ENCODE data around the gene FRMD4A. TPM values are rescaled to one million over a fixed set of nuclear protein-coding genes. Genes with fewer than 3 reads are reported as not detected.

Gene FRMD4A
- polyA plus RNA-seq, 1 of the 3 experiments (the other 2 are of a cell fraction), result 37.7 TPM

DNA sequence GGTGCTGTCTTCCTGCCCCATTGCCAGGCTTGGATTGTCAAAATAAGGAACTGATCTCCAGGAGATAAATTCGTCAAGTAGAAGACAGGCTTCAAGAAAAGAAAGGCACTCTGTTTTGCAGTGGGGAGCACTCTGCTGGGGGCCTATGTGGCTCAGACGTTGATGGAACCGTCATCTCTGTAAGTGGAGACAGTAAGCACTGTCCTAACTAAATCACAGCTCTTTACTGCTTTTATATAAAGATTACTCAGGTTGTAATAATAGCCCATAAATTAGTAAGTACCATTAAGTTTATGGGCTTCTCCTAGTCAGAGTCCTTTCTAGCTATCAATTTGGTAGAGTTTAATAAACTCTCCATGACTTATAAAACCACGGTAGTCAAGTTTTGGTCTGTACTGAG is 249.9 kb downstream of the FRMD4A start:
- Histone ChIP-seq H3K4me1 (ENCODE audit: control insufficient read depth in 1 of 2, insufficient read depth in 2 of 2, low read depth in 1 of 2, low read length in 1 of 2) (peaks cover 0 to 3% of the 10 kb centered on the region in 2 experiments; a peak in 2 of 4 replicates), H4K20me1 (ENCODE audit: insufficient read depth) (no peaks in the 10 kb centered on the region), H3K9ac (no peak overlapping the region), H2AFZ (ENCODE audit: low read depth) (no peak overlapping the region), H3F3A (replicated peaks; ENCODE audit: insufficient read depth) (no peaks in the 10 kb centered on the region), H3K4me3 (ENCODE audit: low read depth in 2 of 2, low read length in 1 of 2) (no peak overlapping the region), H3K4me2 (no peak overlapping the region), H3K36me3 (replicated peaks in 1 of 2; ENCODE audit: control insufficient read depth in 1 of 2, insufficient read depth in 2 of 2, low read length in 1 of 2) (no peaks in the 10 kb centered on the region), H3K27me3 (ENCODE audit: insufficient read depth) (no peaks in the 10 kb centered on the region), H3K9me2 (no peaks in the 10 kb centered on the region), H3K79me2 (ENCODE audit: insufficient read depth) (no peaks in the 10 kb centered on the region), H3K27ac (ENCODE audit: low read depth in 2 of 2, low read length in 1 of 2) (no peak overlapping the region), H3K9me3 (no peaks in the 10 kb centered on the region)
- TF ChIP-seq POLR2AphosphoS5 (IDR thresholded peaks at IDR 0.05; ENCODE audit: low read depth, low read length) (no peak), TCF12 (IDR thresholded peaks at IDR 0.05) (no peak), MXI1 (IDR thresholded peaks at IDR 0.05; ENCODE audit: low read depth, low read length) (no peak), FOXJ3 (CRISPR knock-in tag; IDR thresholded peaks at IDR 0.05) (no peak), RAD21 (IDR thresholded peaks at IDR 0.05; ENCODE audit: low read length) (no peak), GATA2 (CRISPR knock-in tag; IDR thresholded peaks at IDR 0.05) (no peak), PBX3 (IDR thresholded peaks at IDR 0.05) (no peak), NRF1 (IDR thresholded peaks at IDR 0.05; ENCODE audit: low read depth, low read length) (no peak), ELF1 (IDR thresholded peaks at IDR 0.05) (no peak), USF2 (IDR thresholded peaks at IDR 0.05; ENCODE audit: borderline replicate concordance, low read depth, low read length) (no peak), REST (IDR thresholded peaks at IDR 0.05; ENCODE audit: low read depth, low read length) (no peak), USF1 (IDR thresholded peaks at IDR 0.05; ENCODE audit: borderline replicate concordance, low read depth) (no peak), TAF1 (IDR thresholded peaks at IDR 0.05; ENCODE audit: borderline replicate concordance, low read depth, low read length) (no peak), GABPA (IDR thresholded peaks at IDR 0.05; ENCODE audit: low read depth) (no peak), SIN3A (IDR thresholded peaks at IDR 0.05; ENCODE audit: borderline replicate concordance, low read depth, low read length) (no peak)
- TF ChIP-seq, protein P1, sequence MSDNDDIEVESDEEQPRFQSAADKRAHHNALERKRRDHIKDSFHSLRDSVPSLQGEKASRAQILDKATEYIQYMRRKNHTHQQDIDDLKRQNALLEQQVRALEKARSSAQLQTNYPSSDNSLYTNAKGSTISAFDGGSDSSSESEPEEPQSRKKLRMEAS (IDR thresholded peaks at IDR 0.05; ENCODE audit: low read depth), result no peak
- TF ChIP-seq, protein P2, sequence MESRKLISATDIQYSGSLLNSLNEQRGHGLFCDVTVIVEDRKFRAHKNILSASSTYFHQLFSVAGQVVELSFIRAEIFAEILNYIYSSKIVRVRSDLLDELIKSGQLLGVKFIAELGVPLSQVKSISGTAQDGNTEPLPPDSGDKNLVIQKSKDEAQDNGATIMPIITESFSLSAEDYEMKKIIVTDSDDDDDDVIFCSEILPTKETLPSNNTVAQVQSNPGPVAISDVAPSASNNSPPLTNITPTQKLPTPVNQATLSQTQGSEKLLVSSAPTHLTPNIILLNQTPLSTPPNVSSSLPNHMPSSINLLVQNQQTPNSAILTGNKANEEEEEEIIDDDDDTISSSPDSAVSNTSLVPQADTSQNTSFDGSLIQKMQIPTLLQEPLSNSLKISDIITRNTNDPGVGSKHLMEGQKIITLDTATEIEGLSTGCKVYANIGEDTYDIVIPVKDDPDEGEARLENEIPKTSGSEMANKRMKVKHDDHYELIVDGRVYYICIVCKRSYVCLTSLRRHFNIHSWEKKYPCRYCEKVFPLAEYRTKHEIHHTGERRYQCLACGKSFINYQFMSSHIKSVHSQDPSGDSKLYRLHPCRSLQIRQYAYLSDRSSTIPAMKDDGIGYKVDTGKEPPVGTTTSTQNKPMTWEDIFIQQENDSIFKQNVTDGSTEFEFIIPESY (IDR thresholded peaks at IDR 0.05; ENCODE audit: borderline replicate concordance, low read depth), result no peak
- CTCF ChIA-PET, result interaction anchor here (1.4 to 1.5 kb wide), 2 partner anchors 46 to 294 kb away, joined by 3 to 4 read pairs; no protein-coding TSS in a partner anchor
- DNase-seq, result no peak
- WGBS (ENCODE audit: low lambda C conversion rate), result 69% methylated on average over 4 of the region's 4 CpGs
- POLR2A ChIA-PET, result no interaction called here
